HG02642 (cell line): ENCODE measurements around the gene SUV39H1.

ENCODE experiments used
- ATAC-seq: cut with Tn5 transposase; IDR thresholded peaks from one replicate; pipeline ENCODE4 v1.9.1; 2021; ENCODE audit warnings: mild to moderate bottlenecking; ENCODE audit not compliant: unreplicated experiment, poor library complexity

SUV39H1 gene

GRCh38 chrX:48752498-48752897 lies 56.0 kb downstream of the SUV39H1 start:
- no peak for ATAC-seq

- no peak for ATAC-seq
Observed at GRCh38 chrX:48753708-48754228, 57.2 kb downstream of the SUV39H1 start.

GRCh38 chrX:48754238-48754637 lies 57.7 kb downstream of the SUV39H1 start:
- ATAC-seq = no peak
